Neutrophil (primary cell): ENCODE results near the gene IKBKG.

Experiments used
- H3K27ac ChIP-seq: fragments of 200-600 bp; sonication (generic); 2 replicates; pipeline ENCODE4 v1.5.1; 2016; ENCODE audit warnings: mild to moderate bottlenecking, moderate library complexity
- H3K27me3 ChIP-seq: fragments of 200-600 bp; sonication (generic); 2 replicates; pipeline ENCODE4 v1.6.0; 2016; ENCODE audit warnings: mild to moderate bottlenecking
- H3K36me3 ChIP-seq: fragments of 200-600 bp; sonication (generic); 2 replicates; pipeline ENCODE4 v1.5.1; 2017
- H3K4me1 ChIP-seq, 2 experiments: fragments of 200-600 bp in 1 of 2; sonication (generic) in 1 of 2; 1 replicate in 1 of 2; 2 replicates in 1 of 2; pipeline versions ENCODE4 v1.5.1 to v1.6.1; 2013 to 2016; ENCODE audit warnings: low read depth in 1 of 2, low read length in 1 of 2, mild to moderate bottlenecking in 1 of 2, moderate library complexity in 1 of 2; ENCODE audit not compliant: control insufficient read depth in 1 of 2, insufficient read depth in 1 of 2
- H3K4me3 ChIP-seq, 2 experiments: fragments of 200-600 bp in 1 of 2; sonication (generic) in 1 of 2; 1 replicate in 1 of 2; 2 replicates in 1 of 2; pipeline ENCODE4 v1.5.1; 2013 to 2016; ENCODE audit warnings: low read depth in 1 of 2, low read length in 1 of 2, mild to moderate bottlenecking in 1 of 2, moderate library complexity in 1 of 2
- H3K9me3 ChIP-seq: fragments of 200-600 bp; sonication (generic); 2 replicates; pipeline ENCODE4 v1.5.1; 2016
- TF ChIP-seq, protein P1 (sequence below): fragments of 200-600 bp; sonication (generic); IDR thresholded peaks from 2 replicates; pipeline ENCODE4 v1.5.1; 2016; ENCODE audit warnings: antibody characterized with exemption

The IKBKG gene

DNA sequence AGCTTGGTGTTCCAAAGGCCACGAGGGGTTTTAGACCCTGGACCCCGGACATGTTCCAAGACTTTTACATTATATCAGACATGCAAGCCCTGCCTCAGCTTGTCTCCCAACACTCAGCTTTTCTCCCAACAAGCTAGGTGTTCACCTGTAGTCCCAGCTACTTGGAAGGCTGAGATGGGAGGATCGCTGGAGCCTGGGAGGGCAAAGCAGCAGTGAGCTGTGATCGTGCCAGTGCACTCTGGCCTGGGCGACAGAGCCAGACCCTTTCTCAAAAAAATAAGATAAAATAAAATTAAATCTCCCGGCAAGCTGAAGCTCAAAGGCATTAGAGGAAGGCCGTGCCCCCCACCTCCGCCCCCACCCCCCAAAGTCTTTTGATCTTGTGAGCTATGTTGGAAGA, 51.2 kb downstream of the IKBKG start:
- Histone ChIP-seq H3K36me3 (no peaks in the 10 kb centered on the region), H3K4me3 (no peak overlapping the region), H3K27me3 (no peaks in the 10 kb centered on the region), H3K9me3 (no peaks in the 10 kb centered on the region), H3K4me1 (no peaks in the 10 kb centered on the region), H3K27ac (no peak overlapping the region)
- TF ChIP-seq, protein P1, sequence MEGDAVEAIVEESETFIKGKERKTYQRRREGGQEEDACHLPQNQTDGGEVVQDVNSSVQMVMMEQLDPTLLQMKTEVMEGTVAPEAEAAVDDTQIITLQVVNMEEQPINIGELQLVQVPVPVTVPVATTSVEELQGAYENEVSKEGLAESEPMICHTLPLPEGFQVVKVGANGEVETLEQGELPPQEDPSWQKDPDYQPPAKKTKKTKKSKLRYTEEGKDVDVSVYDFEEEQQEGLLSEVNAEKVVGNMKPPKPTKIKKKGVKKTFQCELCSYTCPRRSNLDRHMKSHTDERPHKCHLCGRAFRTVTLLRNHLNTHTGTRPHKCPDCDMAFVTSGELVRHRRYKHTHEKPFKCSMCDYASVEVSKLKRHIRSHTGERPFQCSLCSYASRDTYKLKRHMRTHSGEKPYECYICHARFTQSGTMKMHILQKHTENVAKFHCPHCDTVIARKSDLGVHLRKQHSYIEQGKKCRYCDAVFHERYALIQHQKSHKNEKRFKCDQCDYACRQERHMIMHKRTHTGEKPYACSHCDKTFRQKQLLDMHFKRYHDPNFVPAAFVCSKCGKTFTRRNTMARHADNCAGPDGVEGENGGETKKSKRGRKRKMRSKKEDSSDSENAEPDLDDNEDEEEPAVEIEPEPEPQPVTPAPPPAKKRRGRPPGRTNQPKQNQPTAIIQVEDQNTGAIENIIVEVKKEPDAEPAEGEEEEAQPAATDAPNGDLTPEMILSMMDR = no peak

DNA sequence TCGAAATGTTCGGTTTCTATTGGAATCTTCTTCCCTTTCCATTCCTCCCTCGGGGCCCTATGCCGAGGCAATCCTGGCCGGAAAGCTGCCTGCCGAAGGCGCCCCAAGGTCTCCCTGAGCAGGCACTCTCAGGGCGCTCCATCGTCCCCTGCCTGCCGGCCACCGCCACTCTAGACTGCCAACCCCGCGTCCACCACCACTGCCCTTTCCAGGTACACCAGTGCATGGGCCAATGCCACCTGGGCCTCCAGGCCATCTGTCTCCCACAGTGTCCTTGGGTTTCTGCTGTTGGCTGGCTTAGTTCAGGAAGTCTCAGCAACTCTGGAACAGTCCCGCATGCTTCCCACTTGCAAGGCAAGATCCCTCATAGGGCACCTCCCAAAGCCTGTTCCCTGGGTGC, 52.1 kb downstream of the IKBKG start:
- no peaks in the 10 kb centered on the region for H3K4me1 ChIP-seq
- H3K36me3 ChIP-seq = no peaks in the 10 kb centered on the region
- H3K27me3 ChIP-seq = no peaks in the 10 kb centered on the region
- no peak overlapping the region for H3K4me3 ChIP-seq
- H3K27ac ChIP-seq = no peak overlapping the region
- H3K9me3 ChIP-seq = no peaks in the 10 kb centered on the region
- TF ChIP-seq, protein P1 = no peak

DNA sequence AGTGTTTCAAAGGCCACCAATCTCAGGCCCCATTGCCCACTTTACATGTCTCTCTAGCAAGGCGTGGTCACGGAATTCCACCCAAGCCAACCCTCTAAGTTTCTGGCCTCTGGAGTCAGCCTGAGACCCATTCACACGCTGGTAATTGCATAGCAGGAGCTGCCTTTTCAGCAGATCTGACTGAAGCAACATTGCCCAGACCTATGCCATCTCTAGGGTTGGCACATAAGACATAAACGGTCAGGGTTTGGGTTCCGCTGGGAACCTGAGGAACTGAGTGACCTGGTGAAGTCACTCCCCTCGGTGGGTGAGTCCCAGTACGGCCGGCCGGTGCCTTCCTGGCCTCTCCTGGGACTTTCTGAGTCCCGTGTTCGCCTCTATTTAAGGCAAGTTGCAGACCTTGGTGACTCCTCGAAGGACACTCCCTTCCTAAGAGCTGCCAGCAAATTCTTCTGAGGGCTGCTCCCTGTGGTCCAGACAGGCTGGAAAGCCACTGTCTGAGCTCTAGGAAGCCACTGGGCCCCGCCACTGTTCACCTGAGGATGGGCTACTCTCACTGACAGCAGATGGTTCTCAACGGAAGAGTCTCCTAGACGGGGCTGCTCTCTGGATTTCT, 53.4 kb downstream of the IKBKG start:
- no peak overlapping the region for H3K4me3 ChIP-seq
- H3K27ac ChIP-seq = no peak overlapping the region
- no peaks in the 10 kb centered on the region for H3K4me1 ChIP-seq
- H3K27me3 ChIP-seq = no peaks in the 10 kb centered on the region
- TF ChIP-seq, protein P1 = no peak
- no peaks in the 10 kb centered on the region for H3K36me3 ChIP-seq
- H3K9me3 ChIP-seq = no peaks in the 10 kb centered on the region

DNA sequence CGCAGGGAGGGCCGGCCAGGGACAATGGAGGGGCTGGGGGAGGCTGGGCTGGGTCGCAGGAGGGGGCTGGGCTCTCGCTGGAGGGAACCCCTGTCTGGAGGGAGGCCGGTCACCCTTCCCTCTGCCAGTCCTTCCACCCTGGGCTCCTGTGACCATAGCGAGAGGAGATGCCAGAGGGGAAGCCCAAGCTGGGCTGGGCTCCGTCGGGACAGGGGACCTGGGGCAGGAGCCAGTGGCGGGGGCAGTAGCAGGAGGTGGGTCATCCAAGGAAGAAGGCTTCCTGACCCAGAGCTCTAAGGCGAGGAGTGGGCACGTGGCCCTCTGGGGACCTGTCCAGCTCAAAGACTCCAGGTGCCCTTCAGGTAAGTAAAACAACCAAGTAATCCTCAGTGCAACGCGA, 54.8 kb downstream of the IKBKG start:
- Histone ChIP-seq H3K9me3 (no peaks in the 10 kb centered on the region), H3K4me3 (no peak overlapping the region), H3K27me3 (no peaks in the 10 kb centered on the region), H3K4me1 (no peaks in the 10 kb centered on the region), H3K27ac (no peak overlapping the region), H3K36me3 (no peaks in the 10 kb centered on the region)
- TF ChIP-seq, protein P1 = no peak

DNA sequence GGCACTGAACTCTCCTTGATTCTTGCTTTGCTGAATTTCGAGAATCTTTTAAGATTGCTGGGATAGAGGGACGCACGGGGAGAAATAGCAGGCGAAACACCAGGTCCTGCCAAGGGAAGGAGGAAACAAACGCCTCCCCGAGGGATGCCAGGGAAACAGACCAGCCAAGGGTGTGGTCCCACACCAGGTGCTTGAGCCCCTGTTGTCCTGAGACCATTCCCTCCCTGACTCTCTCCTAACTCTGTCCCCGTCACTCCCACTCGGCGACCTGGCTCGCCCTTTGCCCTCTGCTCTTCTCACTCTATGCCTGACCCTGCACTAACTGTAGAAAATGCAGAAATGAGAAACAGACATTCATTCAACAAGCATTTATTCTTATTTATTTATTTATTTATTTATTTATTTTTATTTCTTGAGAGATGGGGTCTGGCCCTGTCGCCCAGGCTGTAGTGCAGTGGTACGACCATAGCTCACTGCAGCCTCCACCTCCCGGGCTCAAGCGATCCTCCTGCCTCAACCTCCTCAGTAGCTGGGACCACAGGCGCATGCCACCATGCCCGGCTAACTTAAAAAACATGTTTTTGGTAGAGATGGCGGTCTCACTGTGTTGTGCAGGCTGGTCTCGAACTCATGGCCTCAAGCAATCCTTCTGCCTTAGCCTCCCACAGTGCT, 55.5 kb downstream of the IKBKG start:
- H3K36me3 ChIP-seq = no peaks in the 10 kb centered on the region
- no peak overlapping the region for H3K4me3 ChIP-seq
- H3K9me3 ChIP-seq = no peaks in the 10 kb centered on the region
- TF ChIP-seq, protein P1 = no peak
- H3K27me3 ChIP-seq = no peaks in the 10 kb centered on the region
- H3K4me1 ChIP-seq = no peaks in the 10 kb centered on the region
- no peak overlapping the region for H3K27ac ChIP-seq
